ENCODE results near the gene MEGF6. TPM values are rescaled to one million over a fixed set of nuclear protein-coding genes. Genes with fewer than 3 reads are reported as not detected.
A peak's percentile ranks its signal among the peaks of the same experiment; 100 is the strongest.

MEGF6 gene
- total and polyA plus RNA-seq, 9 of the 15 experiments (the other 6 are each of a cell fraction or from before 2014, with no cell fraction given) = 0.03 to 1.7 (median 0.24) TPM; not detected in 3

DNA sequence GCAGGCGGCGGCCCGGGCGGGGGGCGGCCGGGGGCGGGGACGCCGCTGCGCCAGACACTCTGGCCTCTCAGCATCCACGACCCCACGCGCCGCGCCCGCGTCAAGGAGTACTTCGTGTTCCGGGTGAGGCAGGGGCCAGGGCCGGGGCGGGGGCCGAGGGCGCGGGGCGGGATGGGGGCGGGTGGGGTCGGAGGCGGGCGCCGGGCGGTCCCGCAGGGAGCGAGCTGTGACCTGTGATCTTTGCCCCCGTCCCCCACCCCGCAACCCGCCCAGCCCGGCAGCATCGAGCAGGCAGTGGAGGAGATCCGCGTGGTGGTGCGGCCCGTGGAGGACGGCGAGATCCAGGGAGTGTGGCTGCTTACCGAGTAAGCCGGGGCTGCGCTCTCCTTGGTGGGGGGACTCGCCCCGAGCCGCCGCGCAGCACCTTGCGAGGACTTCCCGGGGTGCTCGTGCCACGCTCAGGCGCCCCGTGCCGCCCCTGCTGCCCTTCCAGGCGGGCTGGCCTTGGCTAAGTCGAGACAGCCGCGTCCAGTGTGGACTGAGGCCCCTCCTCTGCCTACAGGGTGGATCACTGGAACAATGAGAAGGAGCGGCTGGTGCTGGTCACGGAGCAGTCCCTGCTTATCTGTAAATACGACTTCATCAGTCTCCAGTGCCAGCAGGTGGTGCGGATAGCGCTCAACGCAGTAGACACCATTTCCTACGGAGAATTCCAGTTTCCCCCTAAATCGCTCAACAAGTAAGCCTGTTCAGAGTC, 14.0 kb upstream of the MEGF6 start (continued):
- TF ChIP-seq, protein P1, sequence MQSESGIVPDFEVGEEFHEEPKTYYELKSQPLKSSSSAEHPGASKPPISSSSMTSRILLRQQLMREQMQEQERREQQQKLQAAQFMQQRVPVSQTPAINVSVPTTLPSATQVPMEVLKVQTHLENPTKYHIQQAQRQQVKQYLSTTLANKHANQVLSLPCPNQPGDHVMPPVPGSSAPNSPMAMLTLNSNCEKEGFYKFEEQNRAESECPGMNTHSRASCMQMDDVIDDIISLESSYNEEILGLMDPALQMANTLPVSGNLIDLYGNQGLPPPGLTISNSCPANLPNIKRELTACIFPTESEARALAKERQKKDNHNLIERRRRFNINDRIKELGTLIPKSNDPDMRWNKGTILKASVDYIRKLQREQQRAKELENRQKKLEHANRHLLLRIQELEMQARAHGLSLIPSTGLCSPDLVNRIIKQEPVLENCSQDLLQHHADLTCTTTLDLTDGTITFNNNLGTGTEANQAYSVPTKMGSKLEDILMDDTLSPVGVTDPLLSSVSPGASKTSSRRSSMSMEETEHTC (IDR thresholded peaks at IDR 0.05) = no peak
- TF ChIP-seq ESRRB (CRISPR knock-in tag; IDR thresholded peaks at IDR 0.05; ENCODE audit: borderline replicate concordance) (no peak), ZNF239 (CRISPR knock-in tag; IDR thresholded peaks at IDR 0.05) (no peak), GABPB2 (CRISPR knock-in tag; conservative IDR thresholded peaks at IDR 0.05) (no peak), ASH1L (IDR thresholded peaks at IDR 0.05; ENCODE audit: borderline replicate concordance, low read depth, partially characterized antibody) (no peak), ZNF184 (CRISPR knock-in tag; IDR thresholded peaks at IDR 0.05) (no peak), BDP1 (IDR thresholded peaks at IDR 0.05; ENCODE audit: insufficient read depth, insufficient read length) (no peak), SIN3A (IDR thresholded peaks at IDR 0.05; ENCODE audit: borderline replicate concordance in 2 of 2, control insufficient read depth in 1 of 2, low read depth in 2 of 2, low read length in 2 of 2) (peak in 1 of 2 experiments; percentile 47; a peak in 1 of 4 replicates), CHD2 (IDR thresholded peaks at IDR 0.05; ENCODE audit: low read depth, low read length) (no peak), BRCA1 (IDR thresholded peaks at IDR 0.05) (no peak), BRCA1 (CRISPR knock-in tag; IDR thresholded peaks at IDR 0.05) (no peak), PURB (CRISPR knock-in tag; IDR thresholded peaks at IDR 0.05; ENCODE audit: low read depth) (no peak), ZNF695 (CRISPR knock-in tag; IDR thresholded peaks at IDR 0.05) (no peak), NUFIP1 (IDR thresholded peaks at IDR 0.05; ENCODE audit: partially characterized antibody) (no peak), NFE2 (IDR thresholded peaks at IDR 0.05; ENCODE audit: low read depth) (no peak), CREM (IDR thresholded peaks at IDR 0.05; ENCODE audit: low read depth) (peak; percentile 28; the same call in 1 of the 2 replicates), ETV1 (tag; conservative IDR thresholded peaks at IDR 0.05; ENCODE audit: low read depth) (no peak), HNRNPL (IDR thresholded peaks at IDR 0.05; ENCODE audit: low read depth, low read length) (no peak), PHB2 (IDR thresholded peaks at IDR 0.05; ENCODE audit: low read depth) (no peak), KLF1 (tag; IDR thresholded peaks at IDR 0.05) (no peak), ZC3H8 (IDR thresholded peaks at IDR 0.05) (no peak), PTTG1 (tag; IDR thresholded peaks at IDR 0.05; ENCODE audit: low read depth) (no peak), HNRNPUL1 (IDR thresholded peaks at IDR 0.05; ENCODE audit: low read length) (no peak), GATAD2A (IDR thresholded peaks at IDR 0.05) (0 out of 2 replicates have a peak, but pooled peaks have one; percentile 30), TBP (optimal IDR thresholded peaks at IDR 0.05; ENCODE audit: low read depth, low read length) (no peak)
- TF ChIP-seq, protein P2, sequence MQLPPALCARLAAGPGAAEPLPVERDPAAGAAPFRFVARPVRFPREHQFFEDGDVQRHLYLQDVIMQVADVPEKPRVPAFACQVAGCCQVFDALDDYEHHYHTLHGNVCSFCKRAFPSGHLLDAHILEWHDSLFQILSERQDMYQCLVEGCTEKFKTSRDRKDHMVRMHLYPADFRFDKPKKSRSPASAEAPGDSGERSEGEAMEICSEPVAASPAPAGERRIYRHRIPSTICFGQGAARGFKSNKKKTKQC (CRISPR knock-in tag; IDR thresholded peaks at IDR 0.05) = no peak
- TF ChIP-seq, protein P3, sequence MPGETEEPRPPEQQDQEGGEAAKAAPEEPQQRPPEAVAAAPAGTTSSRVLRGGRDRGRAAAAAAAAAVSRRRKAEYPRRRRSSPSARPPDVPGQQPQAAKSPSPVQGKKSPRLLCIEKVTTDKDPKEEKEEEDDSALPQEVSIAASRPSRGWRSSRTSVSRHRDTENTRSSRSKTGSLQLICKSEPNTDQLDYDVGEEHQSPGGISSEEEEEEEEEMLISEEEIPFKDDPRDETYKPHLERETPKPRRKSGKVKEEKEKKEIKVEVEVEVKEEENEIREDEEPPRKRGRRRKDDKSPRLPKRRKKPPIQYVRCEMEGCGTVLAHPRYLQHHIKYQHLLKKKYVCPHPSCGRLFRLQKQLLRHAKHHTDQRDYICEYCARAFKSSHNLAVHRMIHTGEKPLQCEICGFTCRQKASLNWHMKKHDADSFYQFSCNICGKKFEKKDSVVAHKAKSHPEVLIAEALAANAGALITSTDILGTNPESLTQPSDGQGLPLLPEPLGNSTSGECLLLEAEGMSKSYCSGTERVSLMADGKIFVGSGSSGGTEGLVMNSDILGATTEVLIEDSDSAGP (CRISPR knock-in tag; IDR thresholded peaks at IDR 0.05) = no peak

All from K562 (cell line).